ENCODE data around the gene SEC31B.

SEC31B gene

DNA sequence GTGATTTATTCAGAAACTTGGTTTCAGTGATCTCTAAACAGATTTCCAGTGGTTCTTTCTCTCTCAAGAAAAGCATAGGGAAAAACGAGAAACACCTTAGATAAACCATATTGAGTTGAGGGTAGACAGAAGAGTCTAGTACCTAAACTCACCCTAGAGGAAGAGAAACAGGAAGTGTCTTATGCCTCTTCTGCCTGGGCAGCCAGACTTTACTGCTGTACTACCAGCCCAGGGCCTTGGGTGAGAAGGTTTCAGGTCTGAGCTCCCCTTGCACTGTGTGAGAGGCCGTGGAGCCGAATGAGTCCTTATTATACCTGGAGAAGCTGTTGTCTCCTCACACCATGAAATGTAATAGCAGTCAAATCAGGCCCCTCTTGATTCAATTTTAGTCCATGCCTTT, 34.3 kb upstream of the SEC31B start:
- Histone ChIP-seq H3K27me3 (ENCODE audit: control insufficient read depth in 2 of 2, insufficient read depth in 2 of 2, low read length in 2 of 2) (no peaks in the 10 kb centered on the region), H3K9ac (ENCODE audit: low read depth in 1 of 2, low read length in 2 of 2) (no peak overlapping the region), H3K27ac (ENCODE audit: low read depth in 2 of 2, low read length in 2 of 2) (no peak overlapping the region), H3K4me1 (ENCODE audit: control insufficient read depth in 2 of 2, insufficient read depth in 2 of 2, low read length in 2 of 2) (no peaks in the 10 kb centered on the region), H3K36me3 (ENCODE audit: control insufficient read depth in 2 of 2, insufficient read depth in 2 of 2, low read length in 2 of 2) (peaks cover 11 to 24% of the 10 kb centered on the region in 2 donors), H3K4me3 (ENCODE audit: low read length in 2 of 2) (no peak overlapping the region), H3K9me3 (ENCODE audit: control insufficient read depth in 2 of 2, low read length in 2 of 2) (no peaks in the 10 kb centered on the region)

DNA sequence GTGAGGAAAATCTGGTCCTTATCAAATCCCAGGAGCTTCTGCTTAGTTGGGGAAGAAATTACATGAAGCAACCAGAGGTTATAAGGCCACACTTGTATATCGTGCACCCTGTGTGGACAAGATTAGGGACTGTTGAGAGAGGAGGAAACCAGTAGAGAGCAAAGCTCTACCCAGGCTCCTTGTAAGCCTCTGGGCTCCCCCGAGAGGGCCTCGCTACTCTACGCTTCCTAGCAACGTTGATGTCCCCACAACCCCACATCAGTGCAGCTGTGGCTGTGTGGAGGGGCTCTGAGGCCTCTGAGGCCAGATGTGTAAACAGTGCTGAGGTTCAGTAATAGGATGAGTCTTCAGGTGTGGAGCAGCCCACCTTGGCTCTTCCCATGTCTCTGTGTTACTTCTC, 32.1 kb upstream of the SEC31B start:
- Histone ChIP-seq H3K9ac (ENCODE audit: low read depth in 1 of 2, low read length in 2 of 2) (no peak overlapping the region), H3K4me3 (ENCODE audit: low read length in 2 of 2) (no peak overlapping the region), H3K9me3 (ENCODE audit: control insufficient read depth in 2 of 2, low read length in 2 of 2) (no peaks in the 10 kb centered on the region), H3K4me1 (ENCODE audit: control insufficient read depth in 2 of 2, insufficient read depth in 2 of 2, low read length in 2 of 2) (no peaks in the 10 kb centered on the region), H3K27ac (ENCODE audit: low read depth in 2 of 2, low read length in 2 of 2) (no peak overlapping the region), H3K36me3 (ENCODE audit: control insufficient read depth in 2 of 2, insufficient read depth in 2 of 2, low read length in 2 of 2) (peaks cover 27 to 43% of the 10 kb centered on the region in 2 donors), H3K27me3 (ENCODE audit: control insufficient read depth in 2 of 2, insufficient read depth in 2 of 2, low read length in 2 of 2) (no peaks in the 10 kb centered on the region)

DNA sequence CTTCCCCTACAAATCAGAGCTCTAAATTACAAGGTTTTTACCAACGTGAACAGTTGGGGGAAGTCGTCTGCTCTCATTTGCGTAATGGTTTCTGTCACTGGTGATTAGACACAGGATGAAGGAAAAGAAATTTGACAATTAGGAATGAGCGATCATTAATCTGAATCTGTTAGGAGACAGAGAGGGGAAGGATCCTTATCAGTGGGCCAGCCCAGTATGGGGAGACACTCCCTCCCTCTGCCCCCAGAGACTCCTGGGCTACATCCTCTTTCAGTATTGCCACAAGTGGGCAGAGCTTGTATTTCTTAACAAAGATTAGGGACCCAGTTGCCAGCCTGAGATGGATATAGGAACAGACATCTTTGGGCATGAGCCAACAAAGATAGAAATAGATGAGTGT, 31.5 kb upstream of the SEC31B start:
- no peaks in the 10 kb centered on the region for H3K4me1 ChIP-seq (ENCODE audit: control insufficient read depth in 2 of 2, insufficient read depth in 2 of 2, low read length in 2 of 2)
- H3K27ac ChIP-seq (ENCODE audit: low read depth in 2 of 2, low read length in 2 of 2), result no peak overlapping the region
- no peak overlapping the region for H3K9ac ChIP-seq (ENCODE audit: low read depth in 1 of 2, low read length in 2 of 2)
- peaks cover 27 to 39% of the 10 kb centered on the region in 2 donors for H3K36me3 ChIP-seq (ENCODE audit: control insufficient read depth in 2 of 2, insufficient read depth in 2 of 2, low read length in 2 of 2)
- no peaks in the 10 kb centered on the region for H3K27me3 ChIP-seq (ENCODE audit: control insufficient read depth in 2 of 2, insufficient read depth in 2 of 2, low read length in 2 of 2)
- no peaks in the 10 kb centered on the region for H3K9me3 ChIP-seq (ENCODE audit: control insufficient read depth in 2 of 2, low read length in 2 of 2)
- no peak overlapping the region for H3K4me3 ChIP-seq (ENCODE audit: low read length in 2 of 2)

DNA sequence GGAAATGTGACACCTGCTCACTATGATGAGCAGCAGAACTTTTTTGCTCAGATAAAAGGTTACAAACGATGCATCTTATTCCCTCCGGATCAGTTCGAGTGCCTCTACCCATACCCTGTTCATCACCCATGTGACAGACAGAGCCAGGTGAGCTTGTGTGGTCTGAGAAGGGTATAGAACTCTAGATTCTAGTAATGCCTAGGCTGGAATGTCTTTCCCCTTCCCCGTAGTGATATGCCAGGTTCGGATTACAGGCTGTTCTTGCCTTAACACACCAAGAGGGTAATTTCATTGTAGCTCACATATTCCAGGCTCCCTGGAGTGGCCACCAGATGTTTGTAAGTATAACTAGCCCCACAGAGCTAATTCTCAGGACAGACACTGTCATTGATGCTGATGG, 25.3 kb upstream of the SEC31B start:
- Histone ChIP-seq H3K27me3 (ENCODE audit: control insufficient read depth in 2 of 2, insufficient read depth in 2 of 2, low read length in 2 of 2) (no peaks in the 10 kb centered on the region), H3K9me3 (ENCODE audit: control insufficient read depth in 2 of 2, low read length in 2 of 2) (no peaks in the 10 kb centered on the region), H3K36me3 (ENCODE audit: control insufficient read depth in 2 of 2, insufficient read depth in 2 of 2, low read length in 2 of 2) (peaks cover 73 to 80% of the 10 kb centered on the region in 2 donors), H3K4me3 (ENCODE audit: low read length in 2 of 2) (no peak overlapping the region), H3K27ac (ENCODE audit: low read depth in 2 of 2, low read length in 2 of 2) (no peak overlapping the region), H3K9ac (ENCODE audit: low read depth in 1 of 2, low read length in 2 of 2) (no peak overlapping the region), H3K4me1 (ENCODE audit: control insufficient read depth in 2 of 2, insufficient read depth in 2 of 2, low read length in 2 of 2) (no peaks in the 10 kb centered on the region)

DNA sequence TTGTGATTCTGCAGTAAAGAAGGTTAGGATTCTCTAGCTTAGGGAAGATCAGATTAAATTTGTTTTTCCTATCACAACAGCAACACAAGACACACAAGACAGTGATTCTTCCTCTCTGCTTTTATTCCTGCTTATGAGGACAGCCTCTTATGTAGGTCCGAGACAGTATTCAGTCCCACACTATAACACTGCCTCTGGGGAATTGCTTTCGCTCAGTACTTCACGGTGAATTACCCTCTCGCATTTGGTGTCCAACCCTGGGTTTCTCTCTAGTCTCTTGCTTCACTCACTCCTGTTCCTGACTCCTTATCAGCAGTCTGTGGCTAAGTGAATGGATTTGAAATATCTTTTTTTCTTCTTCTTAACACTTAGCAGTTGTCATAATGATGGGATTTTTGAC, 17.8 kb upstream of the SEC31B start:
- Histone ChIP-seq H3K4me1 (ENCODE audit: control insufficient read depth in 2 of 2, insufficient read depth in 2 of 2, low read length in 2 of 2) (peaks cover 11 to 12% of the 10 kb centered on the region in 2 donors), H3K27me3 (ENCODE audit: control insufficient read depth in 2 of 2, insufficient read depth in 2 of 2, low read length in 2 of 2) (no peaks in the 10 kb centered on the region), H3K9me3 (ENCODE audit: control insufficient read depth in 2 of 2, low read length in 2 of 2) (no peaks in the 10 kb centered on the region), H3K27ac (ENCODE audit: low read depth in 2 of 2, low read length in 2 of 2) (no peak overlapping the region), H3K4me3 (ENCODE audit: low read length in 2 of 2) (no peak overlapping the region), H3K9ac (ENCODE audit: low read depth in 1 of 2, low read length in 2 of 2) (no peak overlapping the region), H3K36me3 (ENCODE audit: control insufficient read depth in 2 of 2, insufficient read depth in 2 of 2, low read length in 2 of 2) (peaks cover 25 to 30% of the 10 kb centered on the region in 2 donors)

DNA sequence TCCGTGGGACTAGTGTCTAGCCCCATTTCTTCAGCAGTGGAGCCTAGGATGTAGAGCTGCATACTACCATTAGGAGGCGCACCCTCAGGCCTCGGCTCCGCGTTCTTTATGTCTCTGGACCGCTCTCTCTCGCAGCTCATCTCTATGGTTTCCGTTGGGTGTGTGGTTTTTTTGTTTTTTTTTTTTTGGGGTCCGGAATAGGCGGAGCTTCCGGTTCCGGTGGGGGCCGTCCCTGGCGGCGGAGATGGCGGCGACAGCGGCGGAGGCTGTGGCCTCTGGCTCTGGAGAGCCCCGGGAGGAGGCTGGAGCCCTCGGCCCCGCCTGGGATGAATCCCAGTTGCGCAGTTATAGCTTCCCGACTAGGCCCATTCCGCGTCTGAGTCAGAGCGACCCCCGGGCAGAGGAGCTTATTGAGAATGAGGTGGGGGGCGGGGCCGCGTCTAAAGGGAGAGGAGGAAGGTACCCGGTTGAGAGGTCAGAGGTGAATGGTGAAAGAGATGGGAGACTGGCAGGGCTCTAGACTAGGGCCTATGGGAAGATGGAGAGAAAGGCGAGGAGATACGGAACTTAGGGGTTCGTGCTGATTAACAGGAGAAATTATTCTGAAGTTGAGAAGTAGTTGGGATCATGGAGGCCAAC, 16.2 kb upstream of the SEC31B start, which contains the start of gene HIF1AN:
TSS of gene HIF1AN (plus strand) at position 229 of the 639 bp plus-strand sequence. CDS start at position 245, 16 bp downstream.
- no peaks in the 10 kb centered on the region for H3K27me3 ChIP-seq (ENCODE audit: control insufficient read depth in 2 of 2, insufficient read depth in 2 of 2, low read length in 2 of 2)
- peak within 1 kb of the TSS in 1 of 2 donors; percentile 49 for H3K27ac ChIP-seq (ENCODE audit: low read depth in 2 of 2, low read length in 2 of 2)
- peaks cover 16% of the 10 kb centered on the region in 2 donors for H3K36me3 ChIP-seq (ENCODE audit: control insufficient read depth in 2 of 2, insufficient read depth in 2 of 2, low read length in 2 of 2)
- no peaks in the 10 kb centered on the region for H3K9me3 ChIP-seq (ENCODE audit: control insufficient read depth in 2 of 2, low read length in 2 of 2)
- peak within 1 kb of the TSS; percentile 79 to 87 for H3K4me3 ChIP-seq (ENCODE audit: low read length in 2 of 2)
- H3K9ac ChIP-seq (ENCODE audit: low read depth in 1 of 2, low read length in 2 of 2), result peak within 1 kb of the TSS; percentile 48 to 72
- peaks cover 11 to 12% of the 10 kb centered on the region in 2 donors for H3K4me1 ChIP-seq (ENCODE audit: control insufficient read depth in 2 of 2, insufficient read depth in 2 of 2, low read length in 2 of 2)

DNA sequence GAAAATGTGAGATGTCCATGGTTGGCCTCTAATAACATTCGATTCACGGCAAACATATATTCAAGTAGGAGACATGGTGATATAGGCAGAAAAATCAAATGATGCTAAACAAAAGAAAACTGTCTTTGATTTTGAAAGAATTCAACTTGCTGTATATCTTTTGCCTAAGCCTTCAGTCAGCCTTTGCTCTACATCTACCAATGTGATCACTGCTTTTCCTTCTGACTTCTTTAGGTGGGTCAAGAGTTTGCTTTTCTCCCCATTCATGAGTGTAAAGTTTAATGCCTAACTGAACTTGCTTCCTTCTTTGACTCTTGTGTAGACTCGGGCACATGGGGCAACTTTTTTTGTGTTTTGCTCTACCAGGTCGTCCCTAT, 15.7 kb upstream of the SEC31B start:
- Histone ChIP-seq H3K27ac (ENCODE audit: low read depth in 2 of 2, low read length in 2 of 2) (peak overlapping the region in 1 of 2 donors; percentile 49), H3K27me3 (ENCODE audit: control insufficient read depth in 2 of 2, insufficient read depth in 2 of 2, low read length in 2 of 2) (no peaks in the 10 kb centered on the region), H3K4me3 (ENCODE audit: low read length in 2 of 2) (peak overlapping the region; percentile 79 to 87), H3K9ac (ENCODE audit: low read depth in 1 of 2, low read length in 2 of 2) (peak overlapping the region in 1 of 2 donors; percentile 9), H3K36me3 (ENCODE audit: control insufficient read depth in 2 of 2, insufficient read depth in 2 of 2, low read length in 2 of 2) (peaks cover 11% of the 10 kb centered on the region in 2 donors), H3K4me1 (ENCODE audit: control insufficient read depth in 2 of 2, insufficient read depth in 2 of 2, low read length in 2 of 2) (peaks cover 12 to 13% of the 10 kb centered on the region in 2 donors), H3K9me3 (ENCODE audit: control insufficient read depth in 2 of 2, low read length in 2 of 2) (no peaks in the 10 kb centered on the region)

DNA sequence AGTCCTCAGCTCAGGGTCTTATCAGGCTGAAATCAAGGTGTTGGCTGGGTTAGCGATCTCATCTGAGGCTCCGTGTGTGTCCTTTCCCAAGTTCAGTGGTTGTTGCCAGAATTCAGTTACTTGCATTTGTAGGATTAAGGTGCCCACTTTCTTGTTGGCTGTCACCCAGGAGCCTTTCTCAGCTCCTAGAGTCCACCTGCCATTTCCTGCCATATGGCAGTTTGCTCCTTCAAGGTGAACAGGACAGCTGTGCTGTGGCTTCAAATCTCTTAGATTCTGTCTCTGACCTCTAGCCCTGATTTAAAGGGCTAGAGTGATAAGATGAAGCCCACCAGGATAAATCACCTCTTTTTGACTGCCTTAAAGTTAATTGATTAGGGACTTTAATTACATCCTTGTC, 15.1 kb upstream of the SEC31B start:
- Histone ChIP-seq H3K4me3 (ENCODE audit: low read length in 2 of 2) (no peak overlapping the region), H3K27me3 (ENCODE audit: control insufficient read depth in 2 of 2, insufficient read depth in 2 of 2, low read length in 2 of 2) (no peaks in the 10 kb centered on the region), H3K27ac (ENCODE audit: low read depth in 2 of 2, low read length in 2 of 2) (no peak overlapping the region), H3K4me1 (ENCODE audit: control insufficient read depth in 2 of 2, insufficient read depth in 2 of 2, low read length in 2 of 2) (peaks cover 16 to 17% of the 10 kb centered on the region in 2 donors), H3K9ac (ENCODE audit: low read depth in 1 of 2, low read length in 2 of 2) (no peak overlapping the region), H3K9me3 (ENCODE audit: control insufficient read depth in 2 of 2, low read length in 2 of 2) (no peaks in the 10 kb centered on the region), H3K36me3 (ENCODE audit: control insufficient read depth in 2 of 2, insufficient read depth in 2 of 2, low read length in 2 of 2) (peaks cover 9 to 10% of the 10 kb centered on the region in 2 donors)

DNA sequence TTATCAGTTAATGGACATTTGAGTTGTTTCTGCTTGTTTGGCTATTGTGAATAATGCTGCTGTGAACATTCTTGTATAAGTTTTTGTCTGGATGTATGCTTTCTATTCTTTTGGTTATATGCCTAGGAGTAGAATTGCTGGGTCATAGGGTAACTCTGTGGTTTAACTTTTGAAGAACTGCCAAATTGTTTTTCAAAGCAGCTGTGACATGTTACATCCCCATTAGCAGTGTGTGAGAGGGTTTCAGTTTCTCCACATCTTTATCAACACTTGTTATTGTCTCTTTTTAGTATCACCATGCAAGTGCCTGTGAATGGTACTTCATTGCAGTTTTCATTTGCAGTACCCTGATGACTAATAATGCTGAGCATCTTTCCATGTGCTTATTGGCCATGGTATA, 12.1 kb upstream of the SEC31B start:
- no peaks in the 10 kb centered on the region for H3K27me3 ChIP-seq (ENCODE audit: control insufficient read depth in 2 of 2, insufficient read depth in 2 of 2, low read length in 2 of 2)
- no peak overlapping the region for H3K9ac ChIP-seq (ENCODE audit: low read depth in 1 of 2, low read length in 2 of 2)
- H3K4me3 ChIP-seq (ENCODE audit: low read length in 2 of 2), result no peak overlapping the region
- peaks cover 3 to 4% of the 10 kb centered on the region in 2 donors for H3K36me3 ChIP-seq (ENCODE audit: control insufficient read depth in 2 of 2, insufficient read depth in 2 of 2, low read length in 2 of 2)
- no peaks in the 10 kb centered on the region for H3K9me3 ChIP-seq (ENCODE audit: control insufficient read depth in 2 of 2, low read length in 2 of 2)
- no peak overlapping the region for H3K27ac ChIP-seq (ENCODE audit: low read depth in 2 of 2, low read length in 2 of 2)
- H3K4me1 ChIP-seq (ENCODE audit: control insufficient read depth in 2 of 2, insufficient read depth in 2 of 2, low read length in 2 of 2), result peaks cover 15 to 23% of the 10 kb centered on the region in 2 donors

DNA sequence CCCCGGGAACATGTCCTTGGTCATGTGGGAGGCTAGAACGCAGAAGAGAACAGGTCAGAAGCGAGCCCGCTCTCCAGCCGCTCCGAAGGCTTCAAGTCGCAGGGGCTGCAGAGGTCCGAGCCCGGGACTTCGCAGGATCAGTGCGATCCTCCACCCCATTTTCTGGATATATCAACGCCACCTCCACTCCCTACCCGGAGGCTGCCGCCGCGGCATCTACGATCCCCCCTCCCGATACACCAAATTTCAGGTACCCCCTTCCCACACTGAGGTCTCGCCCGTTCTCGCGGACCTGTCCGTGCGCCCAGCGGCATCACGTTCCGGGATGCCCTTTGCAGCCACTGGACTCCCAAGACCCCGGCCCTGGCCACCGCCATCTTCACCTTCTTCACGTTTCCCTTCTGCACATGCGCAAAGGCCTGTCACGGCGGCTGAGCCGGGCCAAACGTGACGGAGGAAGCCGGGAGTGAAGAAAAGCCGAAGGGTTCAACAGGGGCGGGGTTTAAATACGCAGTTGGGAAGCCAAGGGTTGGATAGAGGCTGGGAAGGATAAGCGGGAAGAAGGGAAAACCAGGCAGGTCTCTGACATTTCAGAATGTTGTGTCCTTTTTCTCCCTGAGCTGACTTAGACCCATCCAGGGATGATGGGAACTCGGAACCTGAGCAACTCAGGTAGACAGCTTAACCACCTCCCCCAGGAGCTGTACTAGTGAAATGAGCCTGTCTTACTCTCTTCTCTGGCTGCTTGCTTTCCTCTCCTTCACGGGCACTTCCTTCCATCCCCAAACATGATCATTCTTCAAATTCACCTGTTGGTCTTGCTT, 10.0 kb upstream of the SEC31B start, which contains the start of gene NDUFB8:
TSS of gene NDUFB8 (minus strand) at position 397 of the 824 bp plus-strand sequence. CDS start at position 377, 20 bp downstream.
- H3K9ac ChIP-seq (ENCODE audit: low read depth in 1 of 2, low read length in 2 of 2), result peak within 1 kb of the TSS; percentile 96 to 97
- no peaks in the 10 kb centered on the region for H3K27me3 ChIP-seq (ENCODE audit: control insufficient read depth in 2 of 2, insufficient read depth in 2 of 2, low read length in 2 of 2)
- H3K9me3 ChIP-seq (ENCODE audit: control insufficient read depth in 2 of 2, low read length in 2 of 2), result no peaks in the 10 kb centered on the region
- peak within 1 kb of the TSS; percentile 95 to 98 for H3K4me3 ChIP-seq (ENCODE audit: low read length in 2 of 2)
- peaks cover 22 to 24% of the 10 kb centered on the region in 2 donors for H3K36me3 ChIP-seq (ENCODE audit: control insufficient read depth in 2 of 2, insufficient read depth in 2 of 2, low read length in 2 of 2)
- peaks cover 5 to 18% of the 10 kb centered on the region in 2 donors for H3K4me1 ChIP-seq (ENCODE audit: control insufficient read depth in 2 of 2, insufficient read depth in 2 of 2, low read length in 2 of 2)
- peak within 1 kb of the TSS; percentile 64 to 77 for H3K27ac ChIP-seq (ENCODE audit: low read depth in 2 of 2, low read length in 2 of 2)

All from mucosa of rectum (tissue), 2 donors.